NOMO-1 treated with dmso at 0.1 percent for 144 hours (cell line): ENCODE measurements around the gene TRAM2.

ENCODE experiments used
- DNase-seq: peaks from one replicate; lab custom pipeline; 2025; ENCODE audit not compliant: unreplicated experiment; lab: John Stamatoyannopoulos, UW

The TRAM2 gene

GRCh38 chr6:52570291-52570700 lies 6.6 kb downstream of the TRAM2 start:
- DNase-seq, result no peak

DNA sequence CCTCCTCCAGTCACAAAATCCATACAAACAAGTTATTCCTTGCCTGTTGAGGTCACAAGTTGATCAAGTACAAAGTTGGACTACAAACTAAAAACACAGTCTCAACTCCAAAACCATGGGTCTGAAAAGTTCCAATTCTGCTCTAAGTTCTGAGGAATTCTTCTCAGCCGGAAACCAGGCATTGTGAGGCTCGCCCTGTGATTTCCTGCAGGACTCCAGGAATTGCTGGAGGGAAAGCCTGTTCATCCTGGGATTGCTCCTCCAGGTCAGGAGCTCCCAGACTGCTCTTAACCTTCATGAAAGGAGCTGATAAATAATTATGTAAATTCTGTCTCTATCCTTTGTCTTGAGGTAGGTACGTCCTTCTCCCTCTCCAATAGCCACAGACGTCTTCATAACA lies 8.5 kb downstream of the TRAM2 start:
- DNase-seq, result no peak

DNA sequence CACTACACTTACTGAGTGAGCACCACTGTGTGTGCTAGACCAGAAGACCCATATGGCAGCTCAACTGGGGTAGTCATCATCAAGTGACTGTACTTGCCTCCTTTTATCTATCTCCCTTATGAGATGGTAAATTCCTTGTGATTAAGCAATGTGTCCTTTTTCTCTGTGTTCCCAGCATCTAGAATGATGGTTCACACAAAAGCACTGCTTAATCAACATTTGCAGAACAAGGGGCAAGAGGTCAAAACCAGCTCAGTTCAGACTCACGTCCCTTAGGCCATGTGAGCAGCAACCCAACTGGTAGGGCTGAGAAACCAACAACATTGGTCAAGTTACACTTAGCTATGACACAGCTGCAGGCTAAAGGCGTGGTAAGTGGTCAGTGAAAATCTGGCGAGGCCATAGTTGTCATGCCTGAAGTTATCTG lies 10.0 kb downstream of the TRAM2 start:
- no peak for DNase-seq

- no peak for DNase-seq
Observed at GRCh38 chr6:52566201-52566600, 10.7 kb downstream of the TRAM2 start.

GRCh38 chr6:52564856-52565255 lies 12.0 kb downstream of the TRAM2 start:
- no peak for DNase-seq

- DNase-seq, result no peak
Observed at GRCh38 chr6:52562911-52563310, 13.9 kb downstream of the TRAM2 start.

GRCh38 chr6:52560462-52560861 lies 16.4 kb downstream of the TRAM2 start:
- DNase-seq, result no peak

DNA sequence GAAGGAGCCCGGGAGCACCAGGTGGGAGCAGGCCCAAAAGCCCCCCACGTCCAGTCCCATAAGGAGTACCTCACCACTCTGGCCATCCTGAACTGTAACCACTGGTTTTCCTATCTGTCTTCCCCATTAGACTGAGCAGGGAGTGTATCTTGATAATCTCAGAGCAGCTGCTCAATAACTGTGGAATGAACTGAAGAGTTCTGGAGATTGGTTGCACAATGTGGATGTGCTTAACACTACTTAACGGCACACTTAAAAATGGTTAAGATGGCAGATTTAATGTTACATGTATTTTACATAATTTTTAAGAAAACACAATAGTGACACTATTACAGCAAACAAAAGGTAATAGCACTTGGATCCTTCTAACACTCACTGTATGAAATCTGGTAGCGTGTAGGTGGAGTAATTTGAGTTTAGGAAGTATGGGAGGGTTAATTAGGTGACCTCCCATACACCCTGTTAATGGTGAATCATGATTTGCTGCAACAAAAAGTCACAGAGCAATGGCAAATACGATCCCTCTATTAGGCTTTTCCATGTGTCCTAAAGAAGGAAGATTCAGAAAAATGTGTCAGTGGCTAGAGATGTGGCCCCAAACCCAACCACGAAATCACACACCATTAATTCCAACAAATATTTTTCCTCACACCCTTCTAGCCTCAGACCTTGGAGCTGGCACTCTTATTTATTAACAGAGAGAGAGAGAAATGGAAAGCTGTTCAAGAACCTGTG lies 18.4 kb downstream of the TRAM2 start:
- no peak for DNase-seq

- DNase-seq, result no peak
Observed at GRCh38 chr6:52557389-52558265, 19.2 kb downstream of the TRAM2 start.

DNA sequence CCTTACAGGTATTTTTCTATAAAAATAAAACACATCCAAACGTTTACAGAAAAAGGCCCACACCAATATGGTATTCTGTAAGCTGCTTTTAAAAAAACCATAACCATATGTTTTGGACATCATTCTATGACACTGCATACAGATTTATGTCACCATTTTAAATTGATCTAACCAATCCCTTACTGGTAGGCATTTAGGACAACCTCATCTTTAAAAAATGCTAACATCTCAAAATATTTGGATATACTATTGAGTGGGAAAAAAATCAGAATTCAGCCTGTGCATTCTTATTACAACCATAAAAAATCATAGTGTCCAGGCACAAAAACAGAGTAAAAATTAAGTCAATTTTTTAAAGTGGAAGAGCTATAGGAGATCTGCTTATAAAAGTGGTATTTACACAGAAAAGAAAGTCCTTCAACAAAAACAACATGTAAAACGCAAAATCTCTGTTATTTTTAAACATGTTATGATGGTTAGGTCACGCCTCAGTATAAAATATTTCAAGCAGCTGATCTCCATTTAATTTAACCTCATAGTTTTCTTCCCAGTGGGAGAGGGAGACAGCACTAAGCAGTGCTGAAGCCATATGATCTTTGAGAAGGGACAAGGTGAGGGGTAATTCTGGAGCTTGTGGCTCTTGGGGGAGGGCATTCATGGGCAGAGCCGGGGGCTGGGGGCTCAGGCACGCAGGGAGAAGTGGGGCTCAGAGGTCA lies 21.2 kb downstream of the TRAM2 start:
- DNase-seq, result no peak

DNA sequence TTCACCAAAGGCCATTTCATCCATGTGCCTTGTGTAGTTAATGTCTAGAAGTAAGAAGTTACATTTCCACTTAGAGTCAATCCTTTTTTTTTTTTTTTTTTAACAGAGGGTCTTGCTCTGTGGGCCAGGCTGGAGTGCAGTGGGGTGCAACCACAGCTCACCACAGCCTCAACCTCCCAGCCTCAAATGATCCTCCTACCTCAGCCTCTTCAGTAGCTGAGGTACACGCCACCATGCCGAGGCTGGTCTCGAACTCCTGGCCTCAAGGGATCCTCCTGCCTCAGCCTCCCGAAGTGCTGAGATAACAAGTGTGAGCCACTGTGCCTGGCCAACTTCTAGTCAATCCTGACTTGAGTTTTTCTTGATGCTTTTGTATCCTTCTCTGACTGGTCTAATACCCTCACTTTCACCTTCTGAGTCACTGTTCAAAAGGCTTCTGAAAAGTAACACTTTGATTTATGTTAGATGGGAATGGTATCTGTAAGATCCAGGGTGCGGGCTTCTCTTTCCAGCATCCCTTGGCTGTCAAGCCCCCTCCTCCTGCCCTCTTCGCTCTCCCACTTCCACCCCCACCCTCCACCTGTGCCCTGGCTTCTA lies 22.1 kb downstream of the TRAM2 start:
- DNase-seq, result no peak

DNA sequence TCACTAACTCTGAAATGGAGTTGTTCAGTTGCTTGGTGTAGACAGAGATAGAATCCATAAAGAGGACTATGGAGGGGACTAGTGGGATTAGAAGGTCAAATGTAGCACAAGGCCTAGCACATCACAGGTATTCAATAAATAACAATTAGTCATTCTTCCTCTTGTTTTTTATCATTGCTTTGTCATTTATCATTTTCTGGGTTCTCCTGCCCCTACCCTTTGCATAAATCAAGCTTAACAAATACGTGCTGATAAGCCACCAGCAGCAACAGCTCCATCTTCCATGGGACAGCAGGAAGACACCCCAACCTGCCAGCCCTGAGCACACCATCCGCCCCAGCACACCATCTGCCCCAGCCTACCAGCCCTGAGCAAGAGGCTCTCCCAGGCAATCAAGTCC lies 23.1 kb downstream of the TRAM2 start:
- no peak for DNase-seq

DNA sequence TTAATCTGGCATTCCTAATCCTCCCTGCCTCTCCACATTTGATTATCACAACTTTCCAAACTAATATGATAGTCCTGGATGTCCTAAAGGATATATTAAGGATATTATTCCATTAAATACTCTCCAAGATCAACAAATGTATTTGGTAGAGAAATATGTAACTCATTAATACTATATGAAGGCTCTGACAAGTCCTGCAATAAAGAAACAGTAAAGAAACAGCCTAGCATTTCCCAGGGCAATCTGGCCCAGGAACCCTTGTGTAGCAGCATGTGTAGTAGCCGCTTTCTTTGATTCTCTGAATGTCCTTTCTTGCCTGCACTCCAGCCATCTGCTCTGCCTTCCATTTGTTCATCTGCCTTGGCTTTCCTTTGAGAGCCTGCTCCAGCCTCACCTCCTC lies 23.7 kb downstream of the TRAM2 start:
- no peak for DNase-seq

- DNase-seq, result no peak
Observed at GRCh38 chr6:52552278-52552643, 24.6 kb downstream of the TRAM2 start.

- no peak for DNase-seq
Observed at GRCh38 chr6:52551483-52552277, 25.2 kb downstream of the TRAM2 start.

DNA sequence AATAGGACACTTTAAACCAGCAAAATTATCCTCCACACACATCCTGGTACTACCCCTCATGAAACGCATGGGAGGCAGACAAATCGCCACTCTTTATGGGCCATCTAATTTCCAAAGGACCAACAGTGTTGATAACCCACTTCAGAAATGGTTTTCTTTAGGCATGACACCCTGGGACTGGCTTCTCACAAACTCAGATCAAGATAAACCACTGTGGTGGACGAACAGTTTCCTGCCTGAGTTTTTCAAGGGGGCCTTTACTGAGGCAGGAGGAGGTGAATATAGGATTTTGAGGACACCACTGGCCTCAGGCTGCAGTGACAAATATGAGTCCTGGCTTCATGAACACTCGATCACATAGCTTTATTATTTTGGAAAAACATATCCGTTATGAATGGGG lies 26.0 kb downstream of the TRAM2 start:
- DNase-seq, result no peak

DNA sequence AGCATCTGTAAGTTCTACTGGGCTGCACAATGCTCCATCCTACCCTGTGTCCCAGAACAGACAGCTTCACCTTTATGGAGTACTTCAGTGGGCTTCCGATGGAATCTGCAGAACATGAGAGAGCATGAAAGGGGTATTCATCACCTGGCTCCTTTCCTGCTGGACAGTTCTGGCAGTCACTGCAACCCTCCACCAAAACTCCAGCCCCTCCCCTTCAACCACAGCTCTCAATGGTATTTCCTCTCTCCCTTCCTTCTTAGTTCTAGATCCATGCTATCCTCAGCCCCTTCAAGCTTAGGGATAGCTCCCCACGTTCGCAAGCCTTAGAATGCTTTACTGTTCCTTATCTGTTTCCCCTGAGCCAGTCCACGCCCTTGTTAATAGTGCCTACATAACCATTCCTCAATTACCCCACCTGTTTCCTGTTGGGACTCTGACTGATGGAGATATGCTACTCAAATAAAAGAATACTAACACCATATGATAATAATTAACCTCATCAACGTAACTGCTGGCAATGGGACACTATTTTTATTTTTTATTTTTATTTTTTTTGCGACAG lies 26.8 kb downstream of the TRAM2 start:
- no peak for DNase-seq

- no peak for DNase-seq
Observed at GRCh38 chr6:52549428-52549827, 27.4 kb downstream of the TRAM2 start.

- no peak for DNase-seq
Observed at GRCh38 chr6:52548999-52549398, 27.9 kb downstream of the TRAM2 start.

GRCh38 chr6:52548353-52548713 lies 28.5 kb downstream of the TRAM2 start:
- DNase-seq, result no peak
